Hepatocyte (in vitro differentiated cells): ENCODE results near the gene ADORA3.

Source experiments
- CTCF ChIP-seq: fragments of 200-600 bp; sonication (generic); IDR thresholded peaks from 2 replicates; pipeline ENCODE4 v1.5.1; 2016; ENCODE audit warnings: antibody characterized with exemption, mild to moderate bottlenecking; ENCODE audit not compliant: poor library complexity
- EZH2 ChIP-seq: fragments of 200-600 bp; sonication (generic); IDR thresholded peaks from 2 replicates; pipeline ENCODE4 v1.6.1; 2016; ENCODE audit warnings: antibody characterized with exemption, mild to moderate bottlenecking, borderline replicate concordance
- EZH2phosphoT487 ChIP-seq: fragments of 200-600 bp; sonication (generic); IDR thresholded peaks from one replicate; pipeline ENCODE4 v1.6.1; 2018; ENCODE audit warnings: antibody characterized with exemption, mild to moderate bottlenecking, low read depth, moderate library complexity; ENCODE audit not compliant: unreplicated experiment, severe bottlenecking

- TF ChIP-seq EZH2: no peak
- TF ChIP-seq CTCF: no peak
- no peak for TF ChIP-seq EZH2phosphoT487
Measured at GRCh38 chr1:111480674-111481073, 22.8 kb downstream of the ADORA3 start.
